ENCODE results near the gene SPRED2.

Gene SPRED2

DNA sequence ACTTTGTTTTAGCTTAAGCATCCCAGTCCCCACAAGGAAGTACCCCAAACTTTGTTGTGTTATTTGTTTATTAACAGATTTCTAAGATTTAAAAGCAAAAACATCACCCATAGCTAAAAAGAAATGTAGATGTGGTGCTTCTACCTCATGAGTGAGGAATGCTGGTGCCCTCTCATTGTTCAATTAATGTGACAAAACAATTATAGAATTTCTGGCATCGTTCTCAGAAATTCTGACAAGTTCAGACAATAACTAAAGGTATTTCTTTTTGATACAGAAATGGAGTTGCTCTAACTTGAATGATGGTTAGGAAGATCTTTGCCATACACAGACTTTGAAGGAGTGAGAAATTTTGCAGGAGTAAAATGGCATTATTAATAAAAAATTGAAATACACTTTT, 42.9 kb downstream of the SPRED2 start:
- Histone ChIP-seq H3K27me3 (ENCODE audit: control insufficient read depth, insufficient read depth, low read length) (no peaks in the 10 kb centered on the region), H3K4me1 (ENCODE audit: control insufficient read depth, insufficient read depth, low read length) (peaks cover 11% of the 10 kb centered on the region), H3K9ac (ENCODE audit: low read depth, low read length) (no peak overlapping the region), H3K4me3 (ENCODE audit: low read depth, low read length) (no peak overlapping the region), H3K9me3 (ENCODE audit: control insufficient read depth, insufficient read depth, low read length) (no peaks in the 10 kb centered on the region), H3K36me3 (ENCODE audit: control insufficient read depth, insufficient read depth, low read length) (no peaks in the 10 kb centered on the region)

DNA sequence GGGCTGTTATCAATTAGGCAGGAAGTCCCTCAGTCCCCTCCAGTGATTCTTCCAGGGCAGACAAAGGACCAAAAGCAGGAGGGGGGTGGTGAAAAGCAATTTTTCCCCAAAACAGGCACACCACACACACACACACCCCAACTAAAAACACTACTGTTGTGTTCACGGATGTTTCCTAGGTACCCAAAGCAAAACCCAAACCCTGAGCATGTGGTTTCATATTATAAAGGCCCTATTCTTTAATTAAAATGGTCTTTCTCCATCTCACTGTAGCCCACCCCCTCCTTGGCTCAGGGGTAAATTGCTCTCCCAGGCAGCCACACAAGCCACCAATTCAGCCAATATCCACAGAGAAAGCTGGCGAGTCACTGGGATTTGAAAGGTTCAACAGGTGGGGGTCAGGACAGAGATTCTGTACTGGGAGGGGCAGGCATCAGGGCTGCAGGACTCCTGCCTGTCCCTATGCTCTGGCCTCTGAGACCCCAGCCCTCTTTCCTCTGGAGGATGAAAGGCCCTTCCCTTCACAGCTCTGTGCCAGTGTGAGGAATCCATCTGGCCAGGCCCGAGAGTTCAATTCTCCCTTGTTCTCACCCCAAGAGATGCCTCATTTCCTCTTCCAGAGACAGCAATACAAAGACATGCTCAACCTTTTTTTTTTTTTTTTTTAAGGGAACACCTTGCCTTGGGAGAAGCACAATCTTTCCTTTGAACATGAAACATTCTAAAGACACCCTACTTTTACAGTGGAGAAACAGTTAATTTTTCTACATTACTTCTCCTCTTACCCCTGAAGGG, 43.6 kb downstream of the SPRED2 start:
- H3K4me3 ChIP-seq (ENCODE audit: low read depth, low read length), result no peak overlapping the region
- H3K36me3 ChIP-seq (ENCODE audit: control insufficient read depth, insufficient read depth, low read length), result no peaks in the 10 kb centered on the region
- no peak overlapping the region for H3K9ac ChIP-seq (ENCODE audit: low read depth, low read length)
- H3K9me3 ChIP-seq (ENCODE audit: control insufficient read depth, insufficient read depth, low read length), result no peaks in the 10 kb centered on the region
- peaks cover 5% of the 10 kb centered on the region for H3K4me1 ChIP-seq (ENCODE audit: control insufficient read depth, insufficient read depth, low read length)
- no peaks in the 10 kb centered on the region for H3K27me3 ChIP-seq (ENCODE audit: control insufficient read depth, insufficient read depth, low read length)

DNA sequence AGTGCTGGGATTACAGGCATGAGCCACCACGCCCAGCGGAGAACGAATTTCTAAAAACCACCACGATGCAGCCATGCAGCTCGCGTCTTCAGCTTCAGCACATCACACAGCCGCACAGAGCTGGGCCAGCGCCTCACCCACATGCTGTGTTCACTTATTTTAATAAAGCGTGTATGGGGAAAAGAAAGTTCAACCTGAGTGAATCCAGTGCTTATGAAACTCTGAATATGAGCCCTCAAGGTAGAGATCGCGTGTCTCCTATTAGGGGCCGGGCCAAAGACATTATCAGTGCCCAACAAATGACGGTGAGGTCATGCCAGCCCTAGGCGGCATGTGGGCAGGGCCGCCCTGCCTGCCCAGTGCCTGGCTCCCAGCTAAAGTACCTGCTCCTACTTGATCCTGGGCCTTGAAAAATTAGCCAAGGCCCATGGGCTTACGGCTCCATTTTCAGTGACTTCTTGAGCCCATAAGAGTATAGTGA, 44.3 kb downstream of the SPRED2 start:
- Histone ChIP-seq H3K36me3 (ENCODE audit: control insufficient read depth, insufficient read depth, low read length) (no peaks in the 10 kb centered on the region), H3K9me3 (ENCODE audit: control insufficient read depth, insufficient read depth, low read length) (no peaks in the 10 kb centered on the region), H3K4me1 (ENCODE audit: control insufficient read depth, insufficient read depth, low read length) (peaks cover 8% of the 10 kb centered on the region), H3K4me3 (ENCODE audit: low read depth, low read length) (no peak overlapping the region), H3K27me3 (ENCODE audit: control insufficient read depth, insufficient read depth, low read length) (no peaks in the 10 kb centered on the region), H3K9ac (ENCODE audit: low read depth, low read length) (no peak overlapping the region)

DNA sequence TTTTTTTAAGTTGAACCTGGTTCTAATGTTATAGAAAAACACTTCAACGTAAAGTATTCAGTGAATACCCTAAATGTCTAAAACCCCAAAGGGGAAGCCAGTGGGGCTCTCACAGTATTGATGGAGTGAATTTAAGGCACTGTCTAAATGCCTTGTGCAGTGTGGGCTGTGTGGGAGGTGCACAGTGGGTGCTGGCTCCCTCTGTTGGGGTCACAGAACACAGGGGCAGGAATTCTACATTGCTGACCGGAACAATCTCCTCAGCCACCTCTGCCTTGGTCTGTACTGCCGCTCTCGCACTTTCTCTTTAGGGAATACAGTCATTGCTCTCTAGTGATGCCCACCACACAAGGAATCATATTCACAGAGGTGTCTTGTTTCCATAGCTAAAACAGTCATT, 45.4 kb downstream of the SPRED2 start:
- no peak overlapping the region for H3K9ac ChIP-seq (ENCODE audit: low read depth, low read length)
- H3K4me3 ChIP-seq (ENCODE audit: low read depth, low read length), result no peak overlapping the region
- no peaks in the 10 kb centered on the region for H3K27me3 ChIP-seq (ENCODE audit: control insufficient read depth, insufficient read depth, low read length)
- H3K9me3 ChIP-seq (ENCODE audit: control insufficient read depth, insufficient read depth, low read length), result no peaks in the 10 kb centered on the region
- no peaks in the 10 kb centered on the region for H3K36me3 ChIP-seq (ENCODE audit: control insufficient read depth, insufficient read depth, low read length)
- H3K4me1 ChIP-seq (ENCODE audit: control insufficient read depth, insufficient read depth, low read length), result peaks cover 13% of the 10 kb centered on the region

DNA sequence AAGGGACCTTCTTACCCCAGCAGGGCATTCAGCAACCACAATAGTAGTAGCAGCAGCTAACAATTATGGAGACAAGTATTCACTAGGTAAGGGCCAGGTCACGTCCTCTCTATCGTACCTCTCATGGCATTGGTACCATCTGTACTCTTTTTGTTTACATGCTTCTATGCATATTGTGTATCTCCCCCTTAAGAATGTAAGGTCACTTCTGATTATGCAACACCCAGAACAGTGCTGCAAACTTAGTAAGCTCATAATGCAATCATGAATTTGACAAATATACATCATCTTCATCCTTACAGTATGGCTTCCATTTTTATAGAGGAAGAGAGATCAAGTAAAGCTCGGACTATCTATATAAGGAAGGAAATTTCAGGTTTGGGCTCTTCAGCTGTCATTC, 46.1 kb downstream of the SPRED2 start:
- Histone ChIP-seq H3K9ac (ENCODE audit: low read depth, low read length) (no peak overlapping the region), H3K4me3 (ENCODE audit: low read depth, low read length) (no peak overlapping the region), H3K27me3 (ENCODE audit: control insufficient read depth, insufficient read depth, low read length) (no peaks in the 10 kb centered on the region), H3K4me1 (ENCODE audit: control insufficient read depth, insufficient read depth, low read length) (peaks cover 13% of the 10 kb centered on the region), H3K36me3 (ENCODE audit: control insufficient read depth, insufficient read depth, low read length) (no peaks in the 10 kb centered on the region), H3K9me3 (ENCODE audit: control insufficient read depth, insufficient read depth, low read length) (no peaks in the 10 kb centered on the region)

DNA sequence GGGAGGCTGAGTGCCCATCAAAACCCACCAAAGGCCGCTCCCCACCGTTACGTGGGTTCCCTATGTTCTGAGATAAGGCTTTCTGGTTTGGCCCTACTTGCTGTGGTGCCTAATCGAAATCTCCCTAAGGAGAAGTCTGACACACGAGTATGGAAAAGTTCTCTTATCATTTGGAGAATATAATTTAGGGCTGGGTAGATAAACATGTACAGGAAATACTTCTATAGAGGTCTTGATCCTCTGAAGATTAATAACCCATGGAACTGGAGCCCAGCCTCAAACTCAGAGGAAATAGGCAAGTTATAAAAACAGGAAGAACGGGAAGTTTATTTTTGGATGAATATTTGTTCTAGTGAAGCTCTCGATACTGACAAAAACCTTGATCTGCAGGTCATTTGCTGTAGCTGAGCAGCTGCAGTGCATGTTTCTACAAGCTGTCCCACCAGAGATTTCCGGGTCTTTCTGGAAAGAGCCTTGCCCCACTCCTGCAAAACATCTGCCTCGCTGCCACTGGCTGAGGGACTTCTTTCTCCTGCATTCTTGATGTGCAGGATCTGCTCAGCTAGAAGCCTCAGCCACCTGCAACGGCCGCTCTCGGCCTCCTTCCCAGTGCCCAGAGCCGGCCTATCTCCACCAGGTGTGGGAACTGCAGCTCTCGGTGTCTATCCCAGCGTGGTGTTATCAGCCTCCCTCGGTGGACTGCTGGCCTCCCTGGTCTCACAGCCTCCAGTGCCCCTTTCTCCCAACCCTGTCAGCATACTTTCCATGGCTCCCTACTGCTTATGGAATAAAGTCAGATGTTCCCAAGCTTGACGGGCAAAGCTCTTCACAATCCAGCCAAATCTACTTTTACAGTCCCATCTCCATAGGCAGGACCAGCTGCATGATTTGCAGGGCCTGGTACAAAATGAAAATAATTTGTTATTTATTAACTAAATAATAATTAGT, 48.6 kb downstream of the SPRED2 start:
- Histone ChIP-seq H3K9ac (ENCODE audit: low read depth, low read length) (no peak overlapping the region), H3K27me3 (ENCODE audit: control insufficient read depth, insufficient read depth, low read length) (no peaks in the 10 kb centered on the region), H3K4me1 (ENCODE audit: control insufficient read depth, insufficient read depth, low read length) (peaks cover 12% of the 10 kb centered on the region), H3K9me3 (ENCODE audit: control insufficient read depth, insufficient read depth, low read length) (no peaks in the 10 kb centered on the region), H3K36me3 (ENCODE audit: control insufficient read depth, insufficient read depth, low read length) (no peaks in the 10 kb centered on the region), H3K4me3 (ENCODE audit: low read depth, low read length) (no peak overlapping the region)

DNA sequence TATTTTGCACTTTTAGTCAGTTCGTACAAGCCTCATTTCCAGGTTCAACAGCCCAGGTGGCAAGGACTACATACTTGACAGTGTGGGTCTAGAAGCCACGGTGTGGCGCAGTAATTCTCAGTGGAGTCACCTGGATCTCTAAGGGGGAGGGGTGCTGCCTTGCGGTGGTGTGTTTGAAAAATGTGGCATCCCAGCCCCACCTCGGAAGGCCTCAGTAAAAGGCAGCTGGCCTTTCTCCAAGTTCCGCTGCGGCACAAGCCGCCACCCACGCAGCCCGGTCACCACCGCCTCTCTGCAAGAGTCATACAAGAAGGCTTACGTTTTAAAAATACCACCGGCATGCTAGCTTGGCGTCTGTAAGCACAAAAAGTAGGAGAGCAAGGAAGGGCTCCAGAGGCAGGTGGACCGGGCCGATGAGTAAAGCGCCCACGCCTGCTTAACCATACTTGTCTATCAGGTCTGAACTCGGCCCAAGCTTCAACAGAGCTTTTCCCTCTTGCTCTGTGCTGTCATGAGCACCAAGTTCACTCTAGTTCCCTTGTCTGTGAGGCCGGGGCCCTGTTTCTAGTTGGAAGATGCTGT, 49.5 kb downstream of the SPRED2 start:
- Histone ChIP-seq H3K9me3 (ENCODE audit: control insufficient read depth, insufficient read depth, low read length) (no peaks in the 10 kb centered on the region), H3K36me3 (ENCODE audit: control insufficient read depth, insufficient read depth, low read length) (no peaks in the 10 kb centered on the region), H3K27me3 (ENCODE audit: control insufficient read depth, insufficient read depth, low read length) (no peaks in the 10 kb centered on the region), H3K4me3 (ENCODE audit: low read depth, low read length) (no peak overlapping the region), H3K4me1 (ENCODE audit: control insufficient read depth, insufficient read depth, low read length) (peaks cover 14% of the 10 kb centered on the region), H3K9ac (ENCODE audit: low read depth, low read length) (no peak overlapping the region)

DNA sequence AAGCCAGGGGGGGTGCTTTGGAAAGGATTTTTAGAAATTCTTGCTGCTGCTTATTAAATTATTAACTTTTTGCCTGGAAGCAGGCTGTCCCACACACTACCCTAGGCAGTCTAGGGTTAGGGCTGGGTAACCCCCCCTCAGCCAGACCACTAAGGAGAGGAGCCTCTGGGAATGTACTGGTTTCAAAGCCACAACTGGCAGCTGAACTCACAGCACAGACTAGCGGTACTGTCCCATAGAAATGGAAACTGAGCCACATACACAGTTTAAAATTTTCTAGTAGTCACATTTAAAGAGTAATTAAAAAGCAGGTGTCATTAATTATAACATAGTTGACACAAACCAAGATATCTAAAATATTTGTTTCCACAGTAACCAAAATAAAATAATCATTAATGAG, 50.1 kb downstream of the SPRED2 start:
- no peaks in the 10 kb centered on the region for H3K27me3 ChIP-seq (ENCODE audit: control insufficient read depth, insufficient read depth, low read length)
- no peak overlapping the region for H3K9ac ChIP-seq (ENCODE audit: low read depth, low read length)
- H3K4me3 ChIP-seq (ENCODE audit: low read depth, low read length), result no peak overlapping the region
- H3K9me3 ChIP-seq (ENCODE audit: control insufficient read depth, insufficient read depth, low read length), result no peaks in the 10 kb centered on the region
- peaks cover 20% of the 10 kb centered on the region for H3K4me1 ChIP-seq (ENCODE audit: control insufficient read depth, insufficient read depth, low read length)
- H3K36me3 ChIP-seq (ENCODE audit: control insufficient read depth, insufficient read depth, low read length), result no peaks in the 10 kb centered on the region

DNA sequence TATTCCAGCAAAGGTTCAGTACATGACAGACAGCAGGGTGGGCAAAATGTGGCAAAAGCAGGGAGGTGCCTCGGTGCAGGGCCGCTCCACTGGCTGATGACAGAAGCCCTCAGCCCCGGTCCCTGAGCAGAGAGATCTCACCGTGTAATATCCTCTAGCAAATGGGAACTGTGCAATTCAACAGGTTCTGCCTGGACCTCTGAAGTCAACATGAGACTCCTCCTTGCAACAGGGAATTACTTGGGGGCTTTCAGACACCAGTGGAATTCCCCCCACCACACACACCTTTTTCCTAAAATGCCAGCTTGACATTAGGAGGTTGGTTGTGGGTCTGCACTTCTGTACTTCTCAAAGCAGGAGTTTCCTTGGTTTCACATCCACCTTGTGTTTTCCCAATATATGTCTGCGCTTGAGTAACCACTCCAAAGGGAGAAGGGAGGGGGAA, 50.8 kb downstream of the SPRED2 start:
- Histone ChIP-seq H3K36me3 (ENCODE audit: control insufficient read depth, insufficient read depth, low read length) (no peaks in the 10 kb centered on the region), H3K27me3 (ENCODE audit: control insufficient read depth, insufficient read depth, low read length) (no peaks in the 10 kb centered on the region), H3K9me3 (ENCODE audit: control insufficient read depth, insufficient read depth, low read length) (no peaks in the 10 kb centered on the region), H3K4me3 (ENCODE audit: low read depth, low read length) (no peak overlapping the region), H3K4me1 (ENCODE audit: control insufficient read depth, insufficient read depth, low read length) (peaks cover 21% of the 10 kb centered on the region), H3K9ac (ENCODE audit: low read depth, low read length) (no peak overlapping the region)

DNA sequence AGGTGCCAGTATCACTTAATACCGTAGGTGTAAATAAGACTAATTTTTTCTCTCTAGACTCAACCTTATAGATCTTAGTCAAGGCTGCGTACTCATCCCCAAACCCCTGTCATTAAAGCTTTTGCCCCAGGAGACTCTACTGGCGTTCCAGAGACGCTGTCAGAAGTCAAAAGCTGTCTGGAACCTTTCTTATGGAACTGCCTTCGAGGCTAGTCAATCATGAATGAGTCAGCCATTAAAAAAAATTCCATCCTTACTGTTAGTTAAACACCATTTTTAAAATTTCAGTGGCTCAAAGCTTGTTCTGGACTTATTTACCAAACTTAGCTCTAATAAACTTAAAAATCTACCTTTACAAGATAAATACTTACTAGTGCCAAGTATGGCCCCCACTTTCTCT, 52.1 kb downstream of the SPRED2 start:
- Histone ChIP-seq H3K9ac (ENCODE audit: low read depth, low read length) (no peak overlapping the region), H3K4me1 (ENCODE audit: control insufficient read depth, insufficient read depth, low read length) (peaks cover 21% of the 10 kb centered on the region), H3K4me3 (ENCODE audit: low read depth, low read length) (no peak overlapping the region), H3K9me3 (ENCODE audit: control insufficient read depth, insufficient read depth, low read length) (no peaks in the 10 kb centered on the region), H3K36me3 (ENCODE audit: control insufficient read depth, insufficient read depth, low read length) (no peaks in the 10 kb centered on the region), H3K27me3 (ENCODE audit: control insufficient read depth, insufficient read depth, low read length) (no peaks in the 10 kb centered on the region)

DNA sequence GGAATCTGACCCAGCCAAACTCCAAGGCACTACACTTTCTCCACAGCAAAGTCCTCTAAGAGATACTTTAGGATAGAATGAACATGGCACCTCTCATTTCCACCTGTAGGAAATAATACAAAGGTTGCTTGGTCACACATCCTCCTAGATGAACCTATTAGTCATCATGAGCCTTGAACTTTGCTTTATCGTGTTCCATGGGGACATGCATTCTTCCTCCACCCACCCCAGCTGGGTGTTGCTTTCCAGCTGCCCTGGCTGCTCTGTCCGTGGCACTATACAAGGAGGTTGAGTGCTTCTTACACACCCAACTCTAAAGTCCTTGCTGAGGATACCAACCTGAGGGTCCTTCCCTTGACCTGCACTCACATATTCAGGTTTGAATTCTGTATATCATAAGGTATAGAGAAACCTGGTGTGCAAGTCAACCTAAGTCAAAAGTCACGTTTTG, 52.7 kb downstream of the SPRED2 start:
- Histone ChIP-seq H3K27me3 (ENCODE audit: control insufficient read depth, insufficient read depth, low read length) (no peaks in the 10 kb centered on the region), H3K4me3 (ENCODE audit: low read depth, low read length) (no peak overlapping the region), H3K9me3 (ENCODE audit: control insufficient read depth, insufficient read depth, low read length) (no peaks in the 10 kb centered on the region), H3K9ac (ENCODE audit: low read depth, low read length) (no peak overlapping the region), H3K36me3 (ENCODE audit: control insufficient read depth, insufficient read depth, low read length) (no peaks in the 10 kb centered on the region), H3K4me1 (ENCODE audit: control insufficient read depth, insufficient read depth, low read length) (peaks cover 21% of the 10 kb centered on the region)

Measured in iPS-15b (cell line).